SKM-1 treated with dmso at 0.1 percent for 144 hours (cell line): ENCODE measurements around the gene NEURL1.

Experiments
- DNase-seq: peaks from one replicate; lab custom pipeline; 2025; ENCODE audit not compliant: unreplicated experiment; lab: John Stamatoyannopoulos, UW

Gene NEURL1

GRCh38 chr10:103493362-103493915 is at the start of gene NEURL1:
NEURL1 (plus strand) TSS chr10:103493705; CDS start chr10:103494388, 683 bp downstream.
- DNase-seq: no peak

GRCh38 chr10:103444478-103444877 is 49.0 kb upstream of the NEURL1 start:
- no peak for DNase-seq

GRCh38 chr10:103445366-103445765 is 48.1 kb upstream of the NEURL1 start:
- DNase-seq: no peak

- no peak for DNase-seq
Observed at GRCh38 chr10:103445767-103446567, 47.5 kb upstream of the NEURL1 start.

GRCh38 chr10:103447187-103447586 is 46.3 kb upstream of the NEURL1 start:
- DNase-seq: no peak

- DNase-seq: no peak
Observed at GRCh38 chr10:103448746-103449145, 44.8 kb upstream of the NEURL1 start.

GRCh38 chr10:103449208-103450144 is 44.0 kb upstream of the NEURL1 start:
- no peak for DNase-seq

GRCh38 chr10:103450201-103450695 is 43.3 kb upstream of the NEURL1 start:
- DNase-seq: no peak

GRCh38 chr10:103451091-103451813 is 42.3 kb upstream of the NEURL1 start:
- no peak for DNase-seq

GRCh38 chr10:103451831-103452505 is 41.5 kb upstream of the NEURL1 start, which contains the start of gene CALHM2:
CALHM2 (minus strand) TSS chr10:103452370; CDS start chr10:103449941, 2,429 bp downstream.
- peak; percentile 42 for DNase-seq

- no peak for DNase-seq
Observed at GRCh38 chr10:103452506-103453230, 40.8 kb upstream of the NEURL1 start.

GRCh38 chr10:103454026-103454425 is 39.5 kb upstream of the NEURL1 start:
- no peak for DNase-seq

- no peak for DNase-seq
Observed at GRCh38 chr10:103455235-103455634, 38.3 kb upstream of the NEURL1 start.

GRCh38 chr10:103456074-103456660 is 37.3 kb upstream of the NEURL1 start:
- no peak for DNase-seq

GRCh38 chr10:103457176-103457712 is 36.3 kb upstream of the NEURL1 start:
- DNase-seq: no peak

GRCh38 chr10:103457896-103458583 is 35.5 kb upstream of the NEURL1 start:
- DNase-seq: no peak

GRCh38 chr10:103458720-103459119 is 34.8 kb upstream of the NEURL1 start, which contains the start of gene CALHM1:
CALHM1 (minus strand) TSS chr10:103458900; CDS start chr10:103458751, 149 bp downstream.
- DNase-seq: peak; percentile 58

GRCh38 chr10:103459615-103460014 is 33.9 kb upstream of the NEURL1 start:
- DNase-seq: no peak
